Sigmoid colon (tissue), 7 donors: ENCODE measurements around the gene IQCM. TPM values are rescaled to one million over a fixed set of nuclear protein-coding genes. Genes with fewer than 3 reads are reported as not detected.

Experiments used
- DNase-seq: peaks from one replicate; pipeline ENCODE4 v3.0.0-alpha.2; 2019
- H3K27ac ChIP-seq, 4 donors: fragments of 200-600 bp; sonication (generic); one replicate each; pipeline ENCODE4 v1.5.1; 2016 to 2019; ENCODE audit warnings: mild to moderate bottlenecking in 1 of 4
- H3K27me3 ChIP-seq, 3 donors: fragments of 200-600 bp; sonication (generic); one replicate each; pipeline ENCODE4 v1.5.1; 2019; ENCODE audit warnings: mild to moderate bottlenecking in 1 of 3
- H3K36me3 ChIP-seq, 4 donors: fragments of 200-600 bp; sonication (generic); one replicate each; pipeline ENCODE4 v1.5.1; 2016 to 2019
- H3K4me1 ChIP-seq, 4 donors: fragments of 200-600 bp; sonication (generic); one replicate each; pipeline ENCODE4 v1.5.1; 2017 to 2019
- H3K4me3 ChIP-seq, 4 donors: fragments of 200-600 bp; sonication (generic); one replicate each; pipeline ENCODE4 v1.5.1; 2017 to 2019; ENCODE audit warnings: mild to moderate bottlenecking in 2 of 4, moderate library complexity in 1 of 4
- H3K9me3 ChIP-seq, 4 donors: fragments of 200-600 bp in 3 of 4; sonication (generic) in 3 of 4; one replicate each; pipeline versions ENCODE4 v1.5.1 to v1.6.1; 2013 to 2019
- EP300 ChIP-seq, 4 donors: sonication (generic); formaldehyde crosslinking; IDR thresholded peaks; one replicate each; pipeline ENCODE4 v1.6.1; 2017; ENCODE audit warnings: antibody characterized with exemption in 4 of 4
- POLR2A ChIP-seq, 2 donors: fragments of 450-650 bp; IDR thresholded peaks; one replicate each; pipeline ENCODE4 v1.6.1; 2016; ENCODE audit warnings: antibody characterized with exemption in 2 of 2, mild to moderate bottlenecking in 2 of 2, moderate library complexity in 2 of 2
- POLR2AphosphoS5 ChIP-seq, 4 donors: sonication (generic); formaldehyde crosslinking; IDR thresholded peaks; one replicate each; pipeline ENCODE4 v1.6.1; 2017; ENCODE audit warnings: antibody characterized with exemption in 4 of 4
- WGBS, 2 donors: extraction: QIAGEN DNeasy Blood & Tissue Kit; methylation state at CpG; one replicate each; pipeline ENCODE4 v1.1.7; 2013; 5-methylcytosine and 5-hydroxymethylcytosine counted together
- intact Hi-C: fragments of 100-400 bp; cut with DNase I; formaldehyde crosslinking; loops from one replicate; pipeline ENCODE4 v1.15.1; 2023
- polyA plus RNA-seq, 3 donors: library from polyadenylated mRNA; stranded (reverse); fragments of 200-250 nt; gene quantifications; one replicate each; pipeline ENCODE4 v1.2.3, GENCODE V29; 2013
- total RNA-seq, 4 donors: library from RNA; depleted of rRNA; stranded (reverse); fragments of >200 nt; gene quantifications; one replicate each; pipeline ENCODE4 v1.1.0, GENCODE V29; 2016
- TF ChIP-seq, protein P1 (sequence below), 4 experiments: fragments of 450-650 bp in 3 of 4; fragments of 200-600 bp in 1 of 4; IDR thresholded peaks; one replicate each; pipeline ENCODE4 v1.5.1; 2016 to 2019; ENCODE audit warnings: antibody characterized with exemption in 4 of 4, mild to moderate bottlenecking in 3 of 4, moderate library complexity in 2 of 4
- donor health status: healthy with polysubstance abuse.
- donor health status: Bipolar disorder and iron deficiency.
- donor health status: healthy.

IQCM gene
- total and polyA plus RNA-seq, 7 donors: 0.41 to 1.2 TPM; not detected in 5

GRCh38 chr4:149584722-149585121 is 230.9 kb downstream of the IQCM start:
- intact Hi-C loops: no loop called here
- WGBS, 2 donors: 84 to 94% methylated on average over 1 of the region's 1 CpG
- TF ChIP-seq POLR2AphosphoS5 (IDR thresholded peaks at IDR 0.05): no peak
- TF ChIP-seq, protein P1, sequence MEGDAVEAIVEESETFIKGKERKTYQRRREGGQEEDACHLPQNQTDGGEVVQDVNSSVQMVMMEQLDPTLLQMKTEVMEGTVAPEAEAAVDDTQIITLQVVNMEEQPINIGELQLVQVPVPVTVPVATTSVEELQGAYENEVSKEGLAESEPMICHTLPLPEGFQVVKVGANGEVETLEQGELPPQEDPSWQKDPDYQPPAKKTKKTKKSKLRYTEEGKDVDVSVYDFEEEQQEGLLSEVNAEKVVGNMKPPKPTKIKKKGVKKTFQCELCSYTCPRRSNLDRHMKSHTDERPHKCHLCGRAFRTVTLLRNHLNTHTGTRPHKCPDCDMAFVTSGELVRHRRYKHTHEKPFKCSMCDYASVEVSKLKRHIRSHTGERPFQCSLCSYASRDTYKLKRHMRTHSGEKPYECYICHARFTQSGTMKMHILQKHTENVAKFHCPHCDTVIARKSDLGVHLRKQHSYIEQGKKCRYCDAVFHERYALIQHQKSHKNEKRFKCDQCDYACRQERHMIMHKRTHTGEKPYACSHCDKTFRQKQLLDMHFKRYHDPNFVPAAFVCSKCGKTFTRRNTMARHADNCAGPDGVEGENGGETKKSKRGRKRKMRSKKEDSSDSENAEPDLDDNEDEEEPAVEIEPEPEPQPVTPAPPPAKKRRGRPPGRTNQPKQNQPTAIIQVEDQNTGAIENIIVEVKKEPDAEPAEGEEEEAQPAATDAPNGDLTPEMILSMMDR (IDR thresholded peaks at IDR 0.05): no peak
- no peak for TF ChIP-seq POLR2A (IDR thresholded peaks at IDR 0.05)
- no peak for TF ChIP-seq EP300 (IDR thresholded peaks at IDR 0.05)
- Histone ChIP-seq H3K27ac (no peak overlapping the region), H3K4me1 (no peaks in the 10 kb centered on the region), H3K9me3 (peaks cover 0 to 3% (median 1%) of the 10 kb centered on the region in 4 donors), H3K36me3 (no peaks in the 10 kb centered on the region), H3K27me3 (no peaks in the 10 kb centered on the region), H3K4me3 (no peak overlapping the region)
- DNase-seq: no peak

DNA sequence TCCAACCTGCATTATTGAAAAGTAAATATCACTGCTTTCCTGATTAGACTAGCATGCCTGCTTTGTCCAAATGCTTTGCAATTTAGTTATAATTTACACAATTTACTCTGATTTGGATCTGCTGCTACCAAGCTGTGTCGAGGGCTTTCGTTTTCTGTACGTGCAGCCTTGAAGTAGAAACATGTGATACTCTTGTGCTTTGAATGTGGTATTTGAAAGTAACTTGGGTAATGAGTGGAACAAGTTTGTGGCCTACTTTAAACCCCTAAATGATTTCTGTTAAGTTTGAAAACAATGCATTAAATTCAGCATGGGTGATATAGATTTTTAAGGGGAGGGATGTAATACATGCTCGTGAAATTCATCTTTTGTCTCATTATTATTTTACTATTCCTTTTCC is 240.7 kb downstream of the IQCM start:
- WGBS, 2 donors: 84 to 88% methylated on average over 4 of the region's 4 CpGs
- no peaks in the 10 kb centered on the region for H3K36me3 ChIP-seq
- intact Hi-C loops: no loop called here
- no peak overlapping the region for H3K4me3 ChIP-seq
- no peak for TF ChIP-seq EP300 (IDR thresholded peaks at IDR 0.05)
- TF ChIP-seq POLR2A (IDR thresholded peaks at IDR 0.05): no peak
- TF ChIP-seq POLR2AphosphoS5 (IDR thresholded peaks at IDR 0.05): no peak
- TF ChIP-seq, protein P1 (IDR thresholded peaks at IDR 0.05): no peak
- no peak overlapping the region for H3K27ac ChIP-seq
- no peaks in the 10 kb centered on the region for H3K9me3 ChIP-seq
- DNase-seq: no peak
- no peaks in the 10 kb centered on the region for H3K4me1 ChIP-seq
- no peaks in the 10 kb centered on the region for H3K27me3 ChIP-seq

- no peaks in the 10 kb centered on the region for H3K9me3 ChIP-seq
- no peaks in the 10 kb centered on the region for H3K27me3 ChIP-seq
- H3K27ac ChIP-seq: no peak overlapping the region
- no peak for DNase-seq
- TF ChIP-seq, protein P1 (IDR thresholded peaks at IDR 0.05): no peak
- TF ChIP-seq POLR2AphosphoS5 (IDR thresholded peaks at IDR 0.05) (no peak), POLR2A (IDR thresholded peaks at IDR 0.05) (no peak), EP300 (IDR thresholded peaks at IDR 0.05) (no peak)
- no peaks in the 10 kb centered on the region for H3K4me1 ChIP-seq
- WGBS, 2 donors: 95 to 98% methylated on average over 1 of the region's 1 CpG
- no peak overlapping the region for H3K4me3 ChIP-seq
- H3K36me3 ChIP-seq: no peaks in the 10 kb centered on the region
- intact Hi-C loops: no loop called here
Measured at GRCh38 chr4:149572716-149573115, 242.9 kb downstream of the IQCM start.

DNA sequence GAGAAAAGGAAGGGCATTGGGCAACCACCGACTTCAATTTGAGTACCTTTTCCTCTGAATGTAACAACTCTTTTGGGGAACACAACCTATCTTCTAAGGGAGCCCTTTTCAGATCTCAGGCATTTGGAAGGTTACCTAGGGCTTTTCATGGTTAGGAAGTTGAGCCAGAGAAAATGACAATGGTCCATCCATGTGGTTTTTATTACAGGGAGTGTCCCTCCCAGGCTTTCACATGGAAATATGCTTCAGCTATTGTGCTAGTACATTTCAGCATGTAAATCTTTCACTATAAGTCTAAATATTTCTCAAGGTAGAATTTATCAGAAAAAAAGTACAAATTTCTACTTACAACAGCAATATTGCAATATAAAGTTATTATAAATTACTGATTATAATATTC is 259.8 kb downstream of the IQCM start:
- intact Hi-C loops: no loop called here
- WGBS, 2 donors: 82 to 95% methylated on average over 1 of the region's 1 CpG
- no peak for TF ChIP-seq POLR2AphosphoS5 (IDR thresholded peaks at IDR 0.05)
- no peak for TF ChIP-seq POLR2A (IDR thresholded peaks at IDR 0.05)
- TF ChIP-seq EP300 (IDR thresholded peaks at IDR 0.05): no peak
- TF ChIP-seq, protein P1 (IDR thresholded peaks at IDR 0.05): no peak

DNA sequence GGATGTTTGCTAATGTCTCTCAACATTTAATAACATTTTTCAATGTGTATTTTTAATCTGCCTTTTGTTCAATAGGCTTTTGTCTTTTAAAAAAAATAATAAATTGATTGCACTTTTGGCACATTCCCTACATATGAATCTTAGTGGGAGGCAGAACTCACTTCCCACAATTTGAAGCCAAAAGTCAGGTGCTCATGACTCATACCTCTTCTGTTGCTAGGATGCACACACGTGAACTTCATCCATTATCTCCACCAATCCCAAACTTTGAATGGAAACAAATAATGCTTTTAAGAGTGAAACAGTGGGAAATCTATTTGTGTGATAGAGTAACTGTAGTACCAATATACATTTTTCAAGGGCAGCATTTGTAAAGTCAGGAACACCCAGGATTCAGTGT is 260.5 kb downstream of the IQCM start:
- Histone ChIP-seq H3K4me1 (no peaks in the 10 kb centered on the region), H3K9me3 (no peaks in the 10 kb centered on the region), H3K27ac (no peak overlapping the region), H3K36me3 (no peaks in the 10 kb centered on the region), H3K4me3 (no peak overlapping the region), H3K27me3 (no peaks in the 10 kb centered on the region)
- WGBS, 2 donors: 77 to 86% methylated on average over 1 of the region's 1 CpG
- intact Hi-C loops: no loop called here
- no peak for DNase-seq
- TF ChIP-seq POLR2AphosphoS5 (IDR thresholded peaks at IDR 0.05) (no peak), POLR2A (IDR thresholded peaks at IDR 0.05) (no peak), EP300 (IDR thresholded peaks at IDR 0.05) (no peak)
- TF ChIP-seq, protein P1 (IDR thresholded peaks at IDR 0.05): no peak

More for the DNA sequence above, 259.8 kb downstream of the IQCM start:
- H3K27ac ChIP-seq: no peak overlapping the region
- no peaks in the 10 kb centered on the region for H3K9me3 ChIP-seq
- no peaks in the 10 kb centered on the region for H3K27me3 ChIP-seq
- H3K4me1 ChIP-seq: no peaks in the 10 kb centered on the region
- H3K36me3 ChIP-seq: no peaks in the 10 kb centered on the region
- DNase-seq: no peak
- H3K4me3 ChIP-seq: no peak overlapping the region
